HL-60 (cell line): Measurements from ENCODE around the gene SDCCAG8.

Experiments
- DNase-seq, 2 experiments: peaks; one replicate each; pipeline ENCODE4 v3.0.0-alpha.2; 2010 to 2020; ENCODE audit warnings: low read depth in 1 of 2, low spot score in 1 of 2
- H3K27ac ChIP-seq: fragments of 250-450 bp; sonication (Bioruptor Pico); replicated peaks from 2 replicates; pipeline ENCODE4 v1.5.1; 2020; ENCODE audit warnings: mild to moderate bottlenecking, moderate library complexity
- H3K27me3 ChIP-seq: fragments of 250-450 bp; sonication (Bioruptor Pico); 2 replicates; pipeline ENCODE4 v1.5.1; 2021; ENCODE audit warnings: mild to moderate bottlenecking, moderate library complexity; ENCODE audit not compliant: insufficient read depth, poor library complexity, severe bottlenecking
- H3K4me3 ChIP-seq: replicated peaks from 2 replicates; pipeline ENCODE4 v1.5.1; 2011; ENCODE audit warnings: mild to moderate bottlenecking, control low read depth, low read length; ENCODE audit not compliant: insufficient read depth
- CTCF ChIP-seq: IDR thresholded peaks from one replicate; pipeline ENCODE4 v1.5.1; 2011; ENCODE audit warnings: low read length, control low read depth, inconsistent platforms; ENCODE audit not compliant: insufficient read depth
- GABPA ChIP-seq: IDR thresholded peaks from 2 replicates; pipeline ENCODE4 v1.6.1; 2012; ENCODE audit warnings: low read depth
- POLR2AphosphoS5 ChIP-seq: IDR thresholded peaks from 2 replicates; pipeline ENCODE4 v1.6.1; 2012; ENCODE audit warnings: low read depth
- REST ChIP-seq: IDR thresholded peaks from 2 replicates; pipeline ENCODE4 v1.6.1; 2012; ENCODE audit warnings: low read depth; ENCODE audit not compliant: insufficient replicate concordance
- SPI1 ChIP-seq: IDR thresholded peaks from 2 replicates; pipeline ENCODE4 v1.6.1; 2012; ENCODE audit warnings: low read depth, mild to moderate bottlenecking, borderline replicate concordance

Gene SDCCAG8

GRCh38 chr1:243315893-243316292 is 60.1 kb downstream of the SDCCAG8 start:
- no peak for TF ChIP-seq SPI1
- TF ChIP-seq GABPA, result no peak
- TF ChIP-seq CTCF, result no peak
- no peak for TF ChIP-seq POLR2AphosphoS5
- no peak for TF ChIP-seq REST
- Histone ChIP-seq H3K27ac (no peak overlapping the region), H3K27me3 (no peaks in the 10 kb centered on the region), H3K4me3 (no peak overlapping the region)
- DNase-seq, result no peak

- Histone ChIP-seq H3K4me3 (no peak overlapping the region), H3K27ac (no peak overlapping the region), H3K27me3 (no peaks in the 10 kb centered on the region)
- DNase-seq, result no peak
- TF ChIP-seq CTCF (no peak), SPI1 (no peak), GABPA (no peak), POLR2AphosphoS5 (no peak), REST (no peak)
Measured at GRCh38 chr1:243316366-243316989, 60.6 kb downstream of the SDCCAG8 start.

- H3K27me3 ChIP-seq, result no peaks in the 10 kb centered on the region
- TF ChIP-seq POLR2AphosphoS5, result no peak
- TF ChIP-seq CTCF, result no peak
- H3K27ac ChIP-seq, result no peak overlapping the region
- no peak for DNase-seq
- H3K4me3 ChIP-seq, result no peak overlapping the region
Measured at GRCh38 chr1:243320224-243320623, 64.4 kb downstream of the SDCCAG8 start.

- Histone ChIP-seq H3K27ac (no peak overlapping the region), H3K27me3 (no peaks in the 10 kb centered on the region), H3K4me3 (no peak overlapping the region)
- no peak for DNase-seq
- no peak for TF ChIP-seq REST
- TF ChIP-seq GABPA, result no peak
- no peak for TF ChIP-seq CTCF
- no peak for TF ChIP-seq POLR2AphosphoS5
Measured at GRCh38 chr1:243322326-243322725, 66.5 kb downstream of the SDCCAG8 start.
